Transverse colon (tissue), 4 donors: ENCODE results near the gene PDE9A.
"Not testable (repeated sequence)": the region's sequence is repeated elsewhere in the genome, so short reads cannot be mapped to it uniquely, and the experiment has no call there.

Experiments
- CTCF ChIP-seq, 5 experiments: fragments of 200-600 bp in 3 of 5; fragments of 450-650 bp in 2 of 5; sonication (generic) in 3 of 5; IDR thresholded peaks; 1 replicate in 2 of 5; 2 replicates in 3 of 5; pipeline ENCODE4 v1.5.1; 2016 to 2017; ENCODE audit warnings: antibody characterized with exemption in 5 of 5, inconsistent platforms in 3 of 5, mild to moderate bottlenecking in 2 of 5, moderate library complexity in 1 of 5
- POLR2A ChIP-seq: fragments of 450-650 bp; IDR thresholded peaks from one replicate; pipeline ENCODE4 v1.6.1; 2016; ENCODE audit warnings: antibody characterized with exemption, mild to moderate bottlenecking, moderate library complexity
- POLR2AphosphoS5 ChIP-seq, 3 donors: sonication (generic); formaldehyde crosslinking; IDR thresholded peaks; one replicate each; pipeline ENCODE4 v1.6.1; 2016; ENCODE audit warnings: antibody characterized with exemption in 3 of 3

DNA sequence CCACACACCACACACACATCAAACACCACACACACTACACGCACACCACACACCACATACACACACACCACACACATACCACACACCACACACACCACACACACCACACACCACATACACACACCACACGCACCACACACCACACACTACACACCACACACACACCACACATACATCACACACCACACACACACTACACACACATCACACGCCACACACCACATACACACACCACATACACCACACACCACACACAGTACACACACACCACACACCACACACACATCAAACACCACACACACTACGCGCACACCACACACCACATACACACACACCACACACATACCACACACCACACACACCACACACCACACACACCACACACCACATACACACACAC is 38.0 kb upstream of the PDE9A start:
- not testable (repeated sequence) for TF ChIP-seq CTCF (IDR thresholded peaks at IDR 0.05); POLR2A; POLR2AphosphoS5 (IDR thresholded peaks at IDR 0.05)
